ENCODE results near the gene DDX60. TPM values are rescaled to one million over a fixed set of nuclear protein-coding genes. Genes with fewer than 3 reads are reported as not detected.

The DDX60 gene
- total and polyA plus RNA-seq, 8 donors: 1.2 to 10.2 (median 3.7) TPM

DNA sequence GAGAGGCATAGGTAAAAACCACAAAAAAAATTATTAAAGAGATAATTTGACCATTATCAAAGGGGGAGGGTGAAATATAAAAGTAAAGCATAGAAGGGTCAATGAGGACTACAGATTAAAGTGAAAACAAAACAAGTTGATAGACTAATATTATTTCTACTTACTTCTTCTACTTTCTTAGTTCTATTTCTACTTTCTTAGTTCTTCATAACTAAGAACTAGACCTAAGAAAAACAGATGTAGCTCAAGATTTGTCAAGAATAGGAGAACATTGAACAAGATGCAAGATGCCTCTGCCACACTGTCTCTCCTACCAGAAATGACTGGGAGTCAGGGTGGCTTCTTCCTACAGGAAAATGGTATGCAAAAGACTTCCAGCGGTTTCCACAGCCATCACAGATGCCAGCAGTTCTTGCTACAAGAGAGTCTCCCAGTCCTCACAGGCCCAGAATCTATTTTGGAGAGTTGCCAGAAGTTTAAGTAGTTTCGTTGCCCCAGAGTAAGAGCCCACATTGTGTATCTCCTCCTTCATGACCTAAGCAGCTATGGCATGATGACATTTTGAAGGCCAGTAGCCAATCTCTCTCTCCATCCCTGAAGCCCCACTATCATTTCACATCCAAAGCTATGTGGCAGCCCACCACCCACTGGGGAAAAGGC is 42.9 kb upstream of the DDX60 start:
- Histone ChIP-seq H3K9me3 (no peaks in the 10 kb centered on the region), H3K27ac (no peak overlapping the region), H3K36me3 (no peaks in the 10 kb centered on the region), H3K4me1 (no peaks in the 10 kb centered on the region), H3K4me3 (no peak overlapping the region), H3K27me3 (no peaks in the 10 kb centered on the region)
- ATAC-seq: no peak
- TF ChIP-seq, protein P1, sequence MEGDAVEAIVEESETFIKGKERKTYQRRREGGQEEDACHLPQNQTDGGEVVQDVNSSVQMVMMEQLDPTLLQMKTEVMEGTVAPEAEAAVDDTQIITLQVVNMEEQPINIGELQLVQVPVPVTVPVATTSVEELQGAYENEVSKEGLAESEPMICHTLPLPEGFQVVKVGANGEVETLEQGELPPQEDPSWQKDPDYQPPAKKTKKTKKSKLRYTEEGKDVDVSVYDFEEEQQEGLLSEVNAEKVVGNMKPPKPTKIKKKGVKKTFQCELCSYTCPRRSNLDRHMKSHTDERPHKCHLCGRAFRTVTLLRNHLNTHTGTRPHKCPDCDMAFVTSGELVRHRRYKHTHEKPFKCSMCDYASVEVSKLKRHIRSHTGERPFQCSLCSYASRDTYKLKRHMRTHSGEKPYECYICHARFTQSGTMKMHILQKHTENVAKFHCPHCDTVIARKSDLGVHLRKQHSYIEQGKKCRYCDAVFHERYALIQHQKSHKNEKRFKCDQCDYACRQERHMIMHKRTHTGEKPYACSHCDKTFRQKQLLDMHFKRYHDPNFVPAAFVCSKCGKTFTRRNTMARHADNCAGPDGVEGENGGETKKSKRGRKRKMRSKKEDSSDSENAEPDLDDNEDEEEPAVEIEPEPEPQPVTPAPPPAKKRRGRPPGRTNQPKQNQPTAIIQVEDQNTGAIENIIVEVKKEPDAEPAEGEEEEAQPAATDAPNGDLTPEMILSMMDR (IDR thresholded peaks at IDR 0.05): no peak
- WGBS, 2 donors: 93 to 95% methylated on average over 2 of the region's 2 CpGs
- DNase-seq: no peak
- intact Hi-C loops (cut with DNase I): loop anchor here in 1 of 3 donors (5.0 kb wide), 1 partner anchor 206 kb away; no protein-coding TSS in a partner anchor
- no peak for FAIRE-seq

DNA sequence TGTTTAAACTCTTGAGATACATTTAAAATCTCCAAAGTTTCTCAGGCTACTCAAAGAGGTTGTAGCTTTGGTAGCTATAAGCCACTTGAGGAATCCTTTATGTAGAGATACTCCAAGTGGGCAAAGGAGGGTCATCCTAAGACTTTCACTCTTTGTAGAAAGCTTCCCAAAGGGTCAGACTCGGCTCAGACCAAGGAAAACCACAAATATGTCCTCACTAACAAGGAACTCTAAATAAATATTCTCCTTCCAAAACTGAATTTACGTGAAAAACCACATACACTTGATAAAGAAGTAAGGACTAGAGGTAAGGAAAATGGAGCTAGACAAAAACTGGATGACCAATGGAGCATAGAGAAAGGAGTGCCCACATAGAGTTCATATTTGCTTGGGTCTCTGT is 41.7 kb upstream of the DDX60 start:
- no peak overlapping the region for H3K27ac ChIP-seq
- DNase-seq (no peak), ATAC-seq (no peak), FAIRE-seq (no peak)
- no peaks in the 10 kb centered on the region for H3K9me3 ChIP-seq
- H3K27me3 ChIP-seq: no peaks in the 10 kb centered on the region
- H3K4me1 ChIP-seq: no peaks in the 10 kb centered on the region
- H3K4me3 ChIP-seq: no peak overlapping the region
- TF ChIP-seq, protein P1 (IDR thresholded peaks at IDR 0.05): no peak
- intact Hi-C loops (cut with DNase I): loop anchor here in 1 of 3 donors (5.0 kb wide), 1 partner anchor 207 kb away; no protein-coding TSS in a partner anchor
- H3K36me3 ChIP-seq: no peaks in the 10 kb centered on the region
- WGBS, 2 donors: 81 to 86% methylated on average over 2 of the region's 2 CpGs

DNA sequence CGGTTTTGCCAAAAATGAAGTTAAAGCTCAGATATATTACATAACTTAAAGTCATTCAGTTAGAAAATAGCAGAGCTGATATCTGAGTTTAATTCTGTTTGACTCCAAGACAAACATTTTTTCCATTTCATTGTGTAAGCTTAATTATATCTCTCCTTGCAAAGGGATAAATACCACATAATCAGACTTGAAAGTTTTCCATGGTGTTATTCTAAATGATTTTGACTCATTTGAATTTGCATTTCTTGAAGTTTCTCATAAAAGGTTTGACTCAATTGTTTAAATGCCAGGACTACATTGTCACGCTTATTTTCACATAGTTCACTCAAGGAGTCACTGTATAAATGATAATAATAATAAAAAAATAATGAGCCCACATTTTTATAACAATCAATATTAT is 39.4 kb upstream of the DDX60 start:
- no peak for DNase-seq
- FAIRE-seq: no peak
- Histone ChIP-seq H3K27ac (no peak overlapping the region), H3K27me3 (no peaks in the 10 kb centered on the region), H3K4me3 (no peak overlapping the region), H3K36me3 (no peaks in the 10 kb centered on the region), H3K9me3 (no peaks in the 10 kb centered on the region), H3K4me1 (no peaks in the 10 kb centered on the region)
- TF ChIP-seq, protein P1 (IDR thresholded peaks at IDR 0.05): no peak
- ATAC-seq: no peak
- intact Hi-C loops (cut with DNase I): no loop called here
- 48 to 50% methylated on average over 2 of the region's 2 CpGs for WGBS, 2 donors

DNA sequence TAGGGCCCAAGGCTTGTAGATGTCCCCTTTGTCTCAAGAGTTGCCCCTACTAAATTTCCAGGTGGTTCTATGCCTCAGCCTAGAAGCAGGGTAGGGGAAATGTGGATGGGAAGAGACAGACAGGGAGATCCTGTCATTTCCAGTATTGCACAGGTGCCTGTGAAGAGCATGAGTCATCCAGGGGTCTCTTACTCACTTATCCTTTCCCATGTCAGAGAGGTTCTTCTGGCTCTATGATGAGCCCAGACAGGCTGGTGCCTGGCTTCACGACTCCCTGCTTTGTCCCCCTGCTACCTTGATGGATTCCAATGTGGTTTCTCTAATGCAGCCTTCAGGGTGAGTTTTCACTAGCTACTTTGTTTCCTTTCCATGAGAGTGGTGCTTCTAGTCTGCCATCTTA is 35.2 kb upstream of the DDX60 start:
- no peaks in the 10 kb centered on the region for H3K9me3 ChIP-seq
- H3K27me3 ChIP-seq: no peaks in the 10 kb centered on the region
- H3K4me1 ChIP-seq: no peaks in the 10 kb centered on the region
- no peaks in the 10 kb centered on the region for H3K36me3 ChIP-seq
- 80 to 100% methylated on average over 1 of the region's 1 CpG for WGBS, 2 donors
- DNase-seq: no peak
- FAIRE-seq: no peak
- no peak overlapping the region for H3K27ac ChIP-seq
- intact Hi-C loops (cut with DNase I): no loop called here
- TF ChIP-seq, protein P1 (IDR thresholded peaks at IDR 0.05): no peak
- ATAC-seq: no peak
- no peak overlapping the region for H3K4me3 ChIP-seq

DNA sequence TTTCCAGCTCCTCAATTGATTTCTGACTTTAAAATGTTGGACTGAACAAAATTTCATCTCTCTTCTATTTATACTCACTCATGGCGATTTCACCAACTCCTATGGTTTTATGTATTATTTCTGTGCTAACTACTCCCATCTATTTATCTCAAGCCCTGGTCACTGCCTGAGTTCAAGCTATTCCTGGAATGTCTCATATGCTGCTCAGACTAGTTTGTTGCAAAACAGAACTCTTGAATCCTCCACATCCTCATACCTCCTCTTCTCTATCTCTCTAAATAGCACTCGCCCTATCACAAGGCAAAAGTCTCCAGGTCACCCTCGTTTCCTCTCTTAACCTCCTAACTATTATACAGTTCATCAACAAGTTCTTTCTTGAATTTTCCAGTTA is 19.0 kb upstream of the DDX60 start:
- no peak for DNase-seq
- TF ChIP-seq, protein P1 (IDR thresholded peaks at IDR 0.05): no peak
- intact Hi-C loops (cut with DNase I): no loop called here
- Histone ChIP-seq H3K4me1 (no peaks in the 10 kb centered on the region), H3K27ac (no peak overlapping the region), H3K4me3 (no peak overlapping the region), H3K36me3 (no peaks in the 10 kb centered on the region), H3K9me3 (no peaks in the 10 kb centered on the region), H3K27me3 (no peaks in the 10 kb centered on the region)
- no peak for FAIRE-seq
- no peak for ATAC-seq
- 65 to 71% methylated on average over 3 of the region's 3 CpGs for WGBS, 2 donors

Measured in pancreas (tissue), 10 donors.